Endodermal cell (in vitro differentiated cells): ENCODE data around the gene UBL7. TPM values are rescaled to one million over a fixed set of nuclear protein-coding genes. Genes with fewer than 3 reads are reported as not detected.
"Not testable (repeated sequence)": the region's sequence is repeated elsewhere in the genome, so short reads cannot be mapped to it uniquely, and the experiment has no call there.

ENCODE experiments used
- DNase-seq: peaks from one replicate; pipeline ENCODE4 v3.0.0-alpha.2; 2017
- H3K27ac ChIP-seq: 2 replicates; pipeline ENCODE4 v1.5.1; 2013; ENCODE audit warnings: mild to moderate bottlenecking, low read depth, low read length, moderate library complexity
- H3K27me3 ChIP-seq: 2 replicates; pipeline ENCODE4 v1.6.1; 2013; ENCODE audit warnings: mild to moderate bottlenecking, low read length, moderate library complexity; ENCODE audit not compliant: insufficient read depth, control insufficient read depth, poor library complexity, severe bottlenecking
- H3K36me3 ChIP-seq: 2 replicates; pipeline ENCODE4 v1.7.0; 2013; ENCODE audit warnings: mild to moderate bottlenecking, low read length, moderate library complexity; ENCODE audit not compliant: control insufficient read depth, insufficient read depth
- H3K4me1 ChIP-seq: one replicate; pipeline ENCODE4 v1.7.0; 2013; ENCODE audit warnings: low read length; ENCODE audit not compliant: control insufficient read depth, insufficient read depth
- H3K4me3 ChIP-seq: 2 replicates; pipeline ENCODE4 v1.5.1; 2013; ENCODE audit warnings: mild to moderate bottlenecking, low read length, moderate library complexity
- H3K9ac ChIP-seq: 2 replicates; pipeline ENCODE4 v1.6.1; 2013; ENCODE audit warnings: mild to moderate bottlenecking, low read length, moderate library complexity; ENCODE audit not compliant: poor library complexity, severe bottlenecking; ENCODE audit errors: extremely low read depth
- H3K9me3 ChIP-seq: 2 replicates; pipeline ENCODE4 v1.6.1; 2013; ENCODE audit warnings: mild to moderate bottlenecking, low read length, moderate library complexity; ENCODE audit not compliant: control insufficient read depth
- H3K27ac Mint-ChIP-seq: 2 replicates; pipeline ENCODE4 v1.8.0; 2020; ENCODE audit warnings: mixed read lengths
- H3K27me3 Mint-ChIP-seq: 2 replicates; pipeline ENCODE4 v1.8.0; 2021; ENCODE audit warnings: mild to moderate bottlenecking, mixed read lengths; ENCODE audit not compliant: insufficient read depth
- H3K36me3 Mint-ChIP-seq: 2 replicates; pipeline ENCODE4 v1.8.0; 2020; ENCODE audit warnings: low read depth, mixed read lengths
- H3K4me1 Mint-ChIP-seq: 2 replicates; pipeline ENCODE4 v1.8.0; 2020; ENCODE audit warnings: mixed read lengths
- H3K4me3 Mint-ChIP-seq: 2 replicates; pipeline ENCODE4 v1.8.0; 2020; ENCODE audit warnings: mild to moderate bottlenecking, moderate library complexity, mixed read lengths
- H3K9me3 Mint-ChIP-seq: 2 replicates; pipeline ENCODE4 v1.8.0; 2020; ENCODE audit warnings: mild to moderate bottlenecking, mixed read lengths
- CTCF ChIP-seq: fragments of 200-600 bp; sonication (generic); conservative IDR thresholded peaks from 2 replicates; pipeline ENCODE4 v1.5.0; 2021; ENCODE audit warnings: antibody characterized with exemption, mild to moderate bottlenecking
- WGBS, 2 experiments: methylation state at CpG; one replicate each; pipeline versions ENCODE4 v1.1.5 to v1.1.7; 2013; ENCODE audit warnings: missing lambda C conversion rate in 2 of 2, mixed read lengths in 1 of 2; ENCODE audit not compliant: insufficient coverage in 1 of 2, insufficient read length in 1 of 2; 5-methylcytosine and 5-hydroxymethylcytosine counted together
- total RNA-seq, 2 donors: library from RNA; stranded (reverse); fragmentation: NEBNext Ultra II Directional in 1 of 2; extraction: Animal tissue kit (Norgen Biotek cat#: 25700) in 1 of 2; gene quantifications; 2 replicates in 1 of 2; 3 replicates in 1 of 2; pipeline ENCODE4 v1.2.1, GENCODE V29; 2021

Gene UBL7
- total RNA-seq, 2 donors from 2014 or later = 38.5 to 52.6 TPM

GRCh38 chr15:74489518-74490338 is 28.8 kb upstream of the UBL7 start:
- H3K36me3 Mint-ChIP-seq = peaks cover 12% of the 10 kb centered on the region
- H3K27ac ChIP-seq = no peak overlapping the region

GRCh38 chr15:74488776-74489175 is 27.8 kb upstream of the UBL7 start:
- no peak for TF ChIP-seq CTCF
- Histone ChIP-seq H3K4me3 (no peak overlapping the region), H3K27ac (no peak overlapping the region), H3K27me3 (no peaks in the 10 kb centered on the region), H3K36me3 (no peaks in the 10 kb centered on the region), H3K4me1 (no peaks in the 10 kb centered on the region), H3K9me3 (no peaks in the 10 kb centered on the region), H3K9ac (no peak overlapping the region)
- Mint-ChIP-seq H3K4me3 (no peak overlapping the region), H3K4me1 (peaks cover 4% of the 10 kb centered on the region), H3K9me3 (no peaks in the 10 kb centered on the region), H3K36me3 (peaks cover 12% of the 10 kb centered on the region), H3K27me3 (no peaks in the 10 kb centered on the region), H3K27ac (no peak overlapping the region)
- 100% methylated on average over 1 of the region's 1 CpG; no CpG with 5 or more reads in 1 of the 2 experiments for WGBS, 2 experiments
- DNase-seq = no peak

More at GRCh38 chr15:74489518-74490338, 28.8 kb upstream of the UBL7 start:
- Mint-ChIP-seq H3K4me3 (no peak overlapping the region), H3K27me3 (no peaks in the 10 kb centered on the region), H3K27ac (peak overlapping the region; percentile 88), H3K9me3 (no peaks in the 10 kb centered on the region), H3K4me1 (peaks cover 4% of the 10 kb centered on the region)
- no peaks in the 10 kb centered on the region for H3K4me1 ChIP-seq
- DNase-seq = peak; percentile 90
- no peak overlapping the region for H3K9ac ChIP-seq
- H3K36me3 ChIP-seq = no peaks in the 10 kb centered on the region
- peak; percentile 93 for TF ChIP-seq CTCF
- no peak overlapping the region for H3K4me3 ChIP-seq
- 43 to 46% methylated on average over 7 to 9 of the region's 9 CpGs for WGBS, 2 experiments
- no peaks in the 10 kb centered on the region for H3K27me3 ChIP-seq
- H3K9me3 ChIP-seq = no peaks in the 10 kb centered on the region

- Histone ChIP-seq H3K27ac (no peak overlapping the region), H3K27me3 (no peaks in the 10 kb centered on the region), H3K9ac (no peak overlapping the region), H3K4me3 (no peak overlapping the region), H3K9me3 (no peaks in the 10 kb centered on the region), H3K36me3 (no peaks in the 10 kb centered on the region), H3K4me1 (no peaks in the 10 kb centered on the region)
- H3K9me3 Mint-ChIP-seq = peaks cover 6% of the 10 kb centered on the region
- peaks cover 2% of the 10 kb centered on the region for H3K4me1 Mint-ChIP-seq
- 47 to 89% methylated on average over 2 to 3 of the region's 3 CpGs for WGBS, 2 experiments
- peak; percentile 75 for DNase-seq
- peak; percentile 70 for TF ChIP-seq CTCF
- H3K27ac Mint-ChIP-seq = no peak overlapping the region
- peaks cover 36% of the 10 kb centered on the region for H3K36me3 Mint-ChIP-seq
- no peak overlapping the region for H3K4me3 Mint-ChIP-seq
- no peaks in the 10 kb centered on the region for H3K27me3 Mint-ChIP-seq
Observed at GRCh38 chr15:74482661-74483060, 21.7 kb upstream of the UBL7 start.

- WGBS, 2 experiments = 85 to 91% methylated on average over 8 to 21 of the region's 27 CpGs
- H3K36me3 Mint-ChIP-seq = peaks cover 46% of the 10 kb centered on the region
- H3K27me3 Mint-ChIP-seq, DNase-seq, H3K27ac ChIP-seq, H3K9me3 ChIP-seq, H3K4me1 Mint-ChIP-seq, H3K36me3 ChIP-seq, H3K27ac Mint-ChIP-seq, H3K4me3 Mint-ChIP-seq, H3K27me3 ChIP-seq, H3K9ac ChIP-seq, H3K9me3 Mint-ChIP-seq, H3K4me3 ChIP-seq, H3K4me1 ChIP-seq: not testable (repeated sequence)
Observed at GRCh38 chr15:74480364-74480763, 19.4 kb upstream of the UBL7 start.

GRCh38 chr15:74471621-74472020 is 10.7 kb upstream of the UBL7 start:
- H3K27me3 ChIP-seq, H3K4me3 ChIP-seq, H3K4me1 Mint-ChIP-seq, H3K4me1 ChIP-seq, DNase-seq, H3K4me3 Mint-ChIP-seq, H3K27ac ChIP-seq, H3K9me3 Mint-ChIP-seq, H3K9ac ChIP-seq, H3K9me3 ChIP-seq, H3K27ac Mint-ChIP-seq, H3K27me3 Mint-ChIP-seq: not testable (repeated sequence)
- WGBS, 2 experiments = 96 to 100% methylated on average over 1 to 7 of the region's 7 CpGs
- peaks cover 28% of the 10 kb centered on the region for H3K36me3 ChIP-seq
- peaks cover 68% of the 10 kb centered on the region for H3K36me3 Mint-ChIP-seq
